Pancreas (tissue), 10 donors: Measurements from ENCODE around the gene KIF21B. TPM values are rescaled to one million over a fixed set of nuclear protein-coding genes. Genes with fewer than 3 reads are reported as not detected.

Experiments used
- ATAC-seq, 4 donors: fragments of 200-7000 bp; cut with Tn5 transposase; one replicate each; pipeline versions ENCODE4 v1.8.0 to v1.9.1; 2020; ENCODE audit warnings: mild to moderate bottlenecking in 4 of 4, moderate library complexity in 4 of 4
- DNase-seq, 6 donors: peaks; one replicate each; pipeline ENCODE4 v3.0.0-alpha.2; 2020
- FAIRE-seq: peaks from 2 replicates; lab custom pipeline; 2012; peaks lifted over from hg19 to GRCh38; lab: Jason Lieb, UNC
- H3K27ac ChIP-seq, 4 donors: fragments of 200-600 bp; sonication (generic); 1 replicate in 3 of 4; 2 replicates in 1 of 4; pipeline versions ENCODE4 v1.5.0 to v1.8.0; 2020
- H3K27me3 ChIP-seq, 4 donors: fragments of 200-600 bp; one replicate each; pipeline ENCODE4 v1.8.0; 2021
- H3K36me3 ChIP-seq, 3 donors: fragments of 200-600 bp; sonication (generic) in 1 of 3; one replicate each; pipeline versions ENCODE4 v1.5.0 to v1.8.0; 2020 to 2021
- H3K4me1 ChIP-seq, 3 donors: fragments of 200-600 bp; one replicate each; pipeline ENCODE4 v1.8.0; 2021
- H3K4me3 ChIP-seq, 4 donors: fragments of 200-600 bp; sonication (generic) in 2 of 4; one replicate each; pipeline versions ENCODE4 v1.5.0 to v1.8.0; 2020 to 2021
- H3K9me3 ChIP-seq, 4 donors: fragments of 200-600 bp; one replicate each; pipeline ENCODE4 v1.8.0; 2021
- CTCF ChIP-seq, 4 donors: fragments of 200-600 bp; sonication (generic) in 3 of 4; IDR thresholded peaks; one replicate each; pipeline versions ENCODE4 v1.5.0 to v1.8.0; 2021; ENCODE audit warnings: antibody characterized with exemption in 4 of 4
- WGBS, 2 donors: extraction: QIAGEN DNeasy Blood & Tissue Kit; methylation state at CpG; one replicate each; pipeline ENCODE4 v1.1.7; 2013; 5-methylcytosine and 5-hydroxymethylcytosine counted together
- intact Hi-C, 3 donors: fragments of 100-400 bp; cut with DNase I; formaldehyde crosslinking; loops; one replicate each; pipeline versions ENCODE4 v1.11.1 to v1.14.2; 2022
- polyA plus RNA-seq, 2 donors: library from polyadenylated mRNA; stranded (reverse); fragments of 200-250 nt; gene quantifications; one replicate each; pipeline ENCODE4 v1.2.3, GENCODE V29; 2013
- total RNA-seq, 6 donors: library from RNA; stranded (reverse); fragmentation: NEBNext Ultra II Directional in 4 of 6; extraction: Animal tissue kit (Norgen Biotek cat#: 25700) in 4 of 6; gene quantifications; one replicate each; pipeline versions ENCODE4 v1.2.1 to v1.2.4, GENCODE V29; 2021 to 2023
- donor health status: healthy with polysubstance abuse.
- donor health status: DM: no; HTN: no; CAD: no; lungs with moderate emphysema.
- donor health status: DM: no; HTN: no; CAD: no.
- donor health status: control.
- donor health status: control.
- donor health status: Bipolar disorder and iron deficiency.
- donor health status: DM: yes; HTN: yes; CAD: no.
- donor health status: DM: no; HTN: no; CAD: no.
- donor health status: DM: no; HTN: no; CAD: no.
- donor health status: DM: yes; HTN: yes; CAD: no.

KIF21B gene
- total and polyA plus RNA-seq, 8 donors = 0.51 to 2.5 (median 0.93) TPM

DNA sequence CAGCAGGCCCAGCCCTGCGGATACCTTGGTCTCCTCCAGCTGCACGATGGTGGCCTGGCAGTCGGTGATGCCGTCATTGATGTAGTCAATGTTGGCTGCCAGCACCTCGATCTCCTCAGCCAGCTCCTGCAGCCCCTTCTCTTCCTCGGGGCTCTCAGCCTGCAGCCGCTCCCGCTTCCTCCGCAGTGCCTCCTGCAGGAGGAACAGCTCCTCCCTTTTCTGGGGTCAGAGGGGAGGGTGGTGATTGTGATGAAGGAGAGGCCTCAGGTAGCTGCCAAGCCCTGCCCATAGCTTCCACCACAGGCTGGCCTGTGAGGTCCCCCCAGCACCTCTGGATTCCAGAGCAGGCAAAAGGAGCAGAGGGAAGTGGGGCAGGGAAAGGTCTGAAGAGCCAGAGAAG is 33.4 kb downstream of the KIF21B start:
- H3K27ac ChIP-seq = no peak overlapping the region
- H3K9me3 ChIP-seq = no peaks in the 10 kb centered on the region
- FAIRE-seq = no peak
- H3K27me3 ChIP-seq = no peaks in the 10 kb centered on the region
- intact Hi-C loops = no loop called here
- no peak for DNase-seq
- no peak overlapping the region for H3K4me3 ChIP-seq
- no peak for TF ChIP-seq CTCF (IDR thresholded peaks at IDR 0.05)
- no peaks in the 10 kb centered on the region for H3K36me3 ChIP-seq
- ATAC-seq = no peak
- H3K4me1 ChIP-seq = no peaks in the 10 kb centered on the region
- WGBS, 2 donors = 91 to 96% methylated on average over 9 of the region's 9 CpGs

DNA sequence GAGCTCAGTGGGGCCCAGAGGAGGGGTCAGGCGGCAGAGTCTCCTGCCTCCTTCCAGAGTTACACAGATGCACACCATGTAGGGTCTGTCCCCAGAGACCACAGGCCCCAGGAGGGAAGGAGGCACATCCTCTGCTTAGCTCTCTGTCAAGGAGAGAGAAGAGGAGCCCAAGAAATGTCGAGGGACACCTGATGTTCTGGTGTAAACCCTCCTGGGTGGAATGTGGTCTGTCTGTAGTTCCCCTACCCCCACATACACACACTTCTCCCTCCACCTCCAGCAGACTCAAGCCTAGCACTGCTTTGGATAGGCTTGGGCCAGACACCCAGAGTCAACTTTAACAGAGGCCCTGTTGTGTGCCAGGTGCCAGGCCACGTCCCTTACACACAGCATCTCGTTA is 34.2 kb downstream of the KIF21B start:
- H3K36me3 ChIP-seq = no peaks in the 10 kb centered on the region

DNA sequence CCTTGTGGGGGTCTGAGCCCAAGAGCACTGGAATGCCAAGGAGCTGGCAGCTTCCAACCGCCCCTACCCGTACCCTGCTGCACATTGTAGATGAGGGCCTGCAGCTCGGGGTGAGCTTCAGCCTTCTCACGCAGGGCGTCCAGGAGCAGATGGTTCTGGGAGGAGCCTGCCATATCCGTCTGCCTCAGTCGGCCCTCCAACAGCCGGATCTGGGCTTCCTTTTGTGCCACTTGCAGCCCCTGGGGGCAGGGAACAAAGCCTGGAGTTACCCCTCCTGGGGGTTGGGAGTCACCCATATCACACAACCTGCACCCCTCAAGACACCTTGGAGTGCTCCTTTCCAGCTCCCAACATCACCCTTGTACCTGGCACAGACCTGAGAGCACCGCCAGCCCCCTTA is 34.8 kb downstream of the KIF21B start:
- no peak for DNase-seq
- no peak for TF ChIP-seq CTCF (IDR thresholded peaks at IDR 0.05)
- no peaks in the 10 kb centered on the region for H3K36me3 ChIP-seq
- no peak overlapping the region for H3K27ac ChIP-seq
- intact Hi-C loops = no loop called here
- FAIRE-seq = no peak
- H3K4me1 ChIP-seq = no peaks in the 10 kb centered on the region
- 97 to 98% methylated on average over 7 to 9 of the region's 9 CpGs for WGBS, 2 donors
- H3K4me3 ChIP-seq = no peak overlapping the region
- H3K27me3 ChIP-seq = no peaks in the 10 kb centered on the region
- H3K9me3 ChIP-seq = no peaks in the 10 kb centered on the region
- no peak for ATAC-seq

More for the DNA sequence above, 34.2 kb downstream of the KIF21B start:
- DNase-seq = no peak
- Histone ChIP-seq H3K9me3 (no peaks in the 10 kb centered on the region), H3K27me3 (no peaks in the 10 kb centered on the region), H3K4me1 (no peaks in the 10 kb centered on the region), H3K27ac (no peak overlapping the region), H3K4me3 (no peak overlapping the region)
- ATAC-seq = no peak
- 78 to 82% methylated on average over 4 of the region's 4 CpGs for WGBS, 2 donors
- no peak for FAIRE-seq
- no peak for TF ChIP-seq CTCF (IDR thresholded peaks at IDR 0.05)
- intact Hi-C loops = no loop called here

DNA sequence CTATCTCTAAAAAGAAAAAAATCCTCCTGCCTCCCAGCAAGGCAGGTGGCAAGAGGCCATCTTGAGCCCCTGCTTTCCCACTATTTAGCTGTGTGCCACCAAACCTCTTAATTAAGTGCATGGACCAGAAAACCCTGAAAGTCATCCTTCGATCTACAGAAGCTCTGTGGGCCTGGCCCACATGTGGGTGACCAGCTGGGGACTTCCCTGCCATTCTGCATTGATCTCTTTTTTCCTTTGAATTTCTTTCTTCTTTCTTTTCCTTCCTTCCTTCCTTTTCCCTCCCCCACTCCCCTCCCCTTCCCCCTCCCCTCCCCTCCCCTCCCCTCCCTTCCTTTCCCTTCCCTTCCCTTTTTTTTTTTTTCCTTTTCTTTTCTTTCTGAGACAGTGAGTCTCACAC is 38.0 kb downstream of the KIF21B start:
- Histone ChIP-seq H3K27ac (no peak overlapping the region), H3K4me1 (no peaks in the 10 kb centered on the region), H3K4me3 (no peak overlapping the region), H3K27me3 (no peaks in the 10 kb centered on the region), H3K9me3 (no peaks in the 10 kb centered on the region), H3K36me3 (no peaks in the 10 kb centered on the region)
- FAIRE-seq (no peak), DNase-seq (no peak), ATAC-seq (no peak)
- intact Hi-C loops = no loop called here
- no peak for TF ChIP-seq CTCF (IDR thresholded peaks at IDR 0.05)
- 90 to 97% methylated on average over 1 of the region's 1 CpG for WGBS, 2 donors

DNA sequence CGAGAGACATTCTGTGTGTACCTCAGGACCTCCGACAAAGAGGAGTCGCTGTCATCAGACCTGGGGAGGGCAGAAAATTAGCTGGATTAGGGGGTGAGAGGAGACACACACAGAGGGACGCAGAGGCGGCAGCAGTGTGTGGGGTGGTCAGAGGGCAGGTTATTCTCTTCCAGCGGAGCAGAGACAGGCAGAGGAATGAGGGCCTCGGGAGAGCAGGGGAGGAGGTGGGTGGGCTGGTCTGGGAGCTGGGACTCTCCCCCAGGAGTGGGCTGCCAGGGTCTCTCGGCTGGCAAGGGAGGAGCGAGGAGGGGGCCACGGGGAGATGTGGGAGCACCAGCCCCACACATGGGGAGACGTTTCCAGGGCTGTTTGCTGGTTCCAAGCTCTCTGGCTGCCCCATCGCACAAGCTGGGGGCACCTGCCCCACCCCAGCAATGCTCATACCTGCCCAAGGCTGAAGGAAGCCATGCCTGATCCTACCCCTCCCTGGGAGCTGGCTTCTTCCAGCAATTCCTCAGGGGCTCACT is 40.4 kb downstream of the KIF21B start:
- H3K27me3 ChIP-seq = no peaks in the 10 kb centered on the region
- no peak for TF ChIP-seq CTCF (IDR thresholded peaks at IDR 0.05)
- 86% methylated on average over 10 to 12 of the region's 12 CpGs for WGBS, 2 donors
- H3K4me3 ChIP-seq = no peak overlapping the region
- FAIRE-seq = no peak
- intact Hi-C loops = no loop called here
- H3K27ac ChIP-seq = no peak overlapping the region
- no peaks in the 10 kb centered on the region for H3K4me1 ChIP-seq
- no peaks in the 10 kb centered on the region for H3K9me3 ChIP-seq
- DNase-seq = no peak
- H3K36me3 ChIP-seq = no peaks in the 10 kb centered on the region
- no peak for ATAC-seq
